Type B pancreatic cell (in vitro differentiated cells): Measurements from ENCODE around the gene CHRNA1. TPM values are rescaled to one million over a fixed set of nuclear protein-coding genes. Genes with fewer than 3 reads are reported as not detected.

Experiments
- DNase-seq: peaks from one replicate; pipeline ENCODE4 v3.0.0; 2021; ENCODE audit warnings: mixed read lengths; ENCODE audit not compliant: unreplicated experiment; ENCODE audit errors: extremely low spot score
- H3K27ac Mint-ChIP-seq: 2 replicates; pipeline ENCODE4 v1.8.0; 2021; ENCODE audit warnings: mild to moderate bottlenecking, mixed read lengths
- H3K27me3 Mint-ChIP-seq: 2 replicates; pipeline ENCODE4 v1.8.0; 2021; ENCODE audit warnings: mixed read lengths
- H3K36me3 Mint-ChIP-seq: 2 replicates; pipeline ENCODE4 v1.8.0; 2021; ENCODE audit warnings: mixed read lengths
- H3K4me1 Mint-ChIP-seq: one replicate; pipeline ENCODE4 v1.8.0; 2021; ENCODE audit warnings: mixed read lengths; ENCODE audit not compliant: unreplicated experiment
- H3K4me3 Mint-ChIP-seq: 2 replicates; pipeline ENCODE4 v1.8.0; 2021; ENCODE audit warnings: mild to moderate bottlenecking, mixed read lengths
- H3K9me3 Mint-ChIP-seq: 2 replicates; pipeline ENCODE4 v1.8.0; 2021; ENCODE audit warnings: mixed read lengths
- total RNA-seq: library from RNA; stranded (reverse); gene quantifications from 2 replicates; pipeline ENCODE4 v1.2.1, GENCODE V29; 2021; ENCODE audit warnings: low replicate concordance
- TF ChIP-seq, protein P1 (sequence below): fragments of 200-600 bp; sonication (generic); conservative IDR thresholded peaks from 2 replicates; pipeline ENCODE4 v1.5.0; 2021; ENCODE audit warnings: antibody characterized with exemption, mild to moderate bottlenecking

Gene CHRNA1
- total RNA-seq, 1 donor from 2014 or later: 1.1 TPM

DNA sequence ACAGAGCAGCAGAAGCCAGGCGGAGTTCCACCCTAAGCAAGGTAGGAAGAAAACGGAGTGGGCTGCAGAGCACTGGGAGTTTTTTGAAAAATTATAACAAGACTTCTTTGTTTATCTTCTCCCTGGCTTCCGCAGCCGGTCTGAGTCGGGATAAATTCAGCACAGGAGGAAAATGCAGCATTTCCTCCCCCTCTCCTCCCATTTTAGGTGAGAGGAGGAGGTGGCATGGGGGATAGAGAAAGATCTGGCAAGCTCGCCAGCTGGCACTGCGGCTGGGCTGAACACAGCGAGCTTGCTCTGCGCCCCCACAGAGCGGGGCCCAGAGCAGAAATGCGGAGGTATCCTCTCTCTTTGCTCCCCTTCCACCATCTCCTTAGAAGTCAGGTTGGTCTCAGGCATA is 17.7 kb upstream of the CHRNA1 start:
- H3K36me3 Mint-ChIP-seq: no peaks in the 10 kb centered on the region
- no peaks in the 10 kb centered on the region for H3K9me3 Mint-ChIP-seq
- TF ChIP-seq, protein P1, sequence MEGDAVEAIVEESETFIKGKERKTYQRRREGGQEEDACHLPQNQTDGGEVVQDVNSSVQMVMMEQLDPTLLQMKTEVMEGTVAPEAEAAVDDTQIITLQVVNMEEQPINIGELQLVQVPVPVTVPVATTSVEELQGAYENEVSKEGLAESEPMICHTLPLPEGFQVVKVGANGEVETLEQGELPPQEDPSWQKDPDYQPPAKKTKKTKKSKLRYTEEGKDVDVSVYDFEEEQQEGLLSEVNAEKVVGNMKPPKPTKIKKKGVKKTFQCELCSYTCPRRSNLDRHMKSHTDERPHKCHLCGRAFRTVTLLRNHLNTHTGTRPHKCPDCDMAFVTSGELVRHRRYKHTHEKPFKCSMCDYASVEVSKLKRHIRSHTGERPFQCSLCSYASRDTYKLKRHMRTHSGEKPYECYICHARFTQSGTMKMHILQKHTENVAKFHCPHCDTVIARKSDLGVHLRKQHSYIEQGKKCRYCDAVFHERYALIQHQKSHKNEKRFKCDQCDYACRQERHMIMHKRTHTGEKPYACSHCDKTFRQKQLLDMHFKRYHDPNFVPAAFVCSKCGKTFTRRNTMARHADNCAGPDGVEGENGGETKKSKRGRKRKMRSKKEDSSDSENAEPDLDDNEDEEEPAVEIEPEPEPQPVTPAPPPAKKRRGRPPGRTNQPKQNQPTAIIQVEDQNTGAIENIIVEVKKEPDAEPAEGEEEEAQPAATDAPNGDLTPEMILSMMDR: no peak
- DNase-seq: no peak
- H3K4me1 Mint-ChIP-seq: peaks cover 31% of the 10 kb centered on the region
- H3K27me3 Mint-ChIP-seq: peaks cover 3% of the 10 kb centered on the region
- H3K4me3 Mint-ChIP-seq: no peak overlapping the region
- no peak overlapping the region for H3K27ac Mint-ChIP-seq

DNA sequence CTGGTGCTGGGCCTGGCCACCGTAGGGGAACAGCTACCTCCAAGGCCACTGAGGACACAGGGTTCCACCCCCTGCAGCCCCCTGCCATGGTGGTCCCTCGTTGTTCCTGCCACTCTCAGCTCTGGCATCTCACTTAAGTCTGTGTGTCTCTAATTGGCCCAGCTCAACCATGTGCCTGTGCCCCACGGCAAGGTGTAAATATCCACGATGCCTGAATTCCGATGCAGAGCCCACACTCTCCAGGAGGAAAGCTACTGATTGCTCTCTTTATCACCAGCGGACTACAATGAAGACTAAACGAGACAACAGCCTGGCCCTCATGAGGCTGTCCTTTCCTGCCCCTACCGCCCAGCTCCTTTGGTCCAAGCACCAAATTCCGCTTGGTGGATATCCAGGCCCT is 17.0 kb upstream of the CHRNA1 start:
- TF ChIP-seq, protein P1: no peak
- Mint-ChIP-seq H3K4me1 (peaks cover 32% of the 10 kb centered on the region), H3K27ac (no peak overlapping the region), H3K4me3 (no peak overlapping the region), H3K36me3 (no peaks in the 10 kb centered on the region), H3K27me3 (peaks cover 3% of the 10 kb centered on the region), H3K9me3 (no peaks in the 10 kb centered on the region)
- no peak for DNase-seq

DNA sequence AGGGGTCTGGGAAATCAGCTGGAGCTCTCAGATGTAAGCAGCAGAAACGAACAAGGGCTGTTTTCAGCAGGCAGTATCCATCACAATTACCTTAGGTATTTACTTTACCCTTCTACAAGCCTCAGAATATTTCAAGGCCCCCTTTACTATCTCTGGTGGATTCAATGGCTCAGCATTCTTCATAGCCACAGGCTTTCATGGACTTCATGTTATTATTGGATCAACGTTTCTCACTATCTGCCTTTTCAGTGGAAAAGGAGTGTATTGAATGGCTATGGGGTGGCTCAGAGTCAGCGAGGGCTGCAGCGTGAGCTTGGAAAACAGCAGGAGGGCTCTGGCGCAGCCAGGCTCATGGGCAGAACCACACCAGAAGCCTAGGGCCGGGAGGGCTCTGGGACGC is 16.6 kb upstream of the CHRNA1 start:
- peaks cover 3% of the 10 kb centered on the region for H3K27me3 Mint-ChIP-seq
- TF ChIP-seq, protein P1: no peak
- H3K27ac Mint-ChIP-seq: no peak overlapping the region
- H3K36me3 Mint-ChIP-seq: no peaks in the 10 kb centered on the region
- DNase-seq: no peak
- peaks cover 31% of the 10 kb centered on the region for H3K4me1 Mint-ChIP-seq
- no peaks in the 10 kb centered on the region for H3K9me3 Mint-ChIP-seq
- no peak overlapping the region for H3K4me3 Mint-ChIP-seq

DNA sequence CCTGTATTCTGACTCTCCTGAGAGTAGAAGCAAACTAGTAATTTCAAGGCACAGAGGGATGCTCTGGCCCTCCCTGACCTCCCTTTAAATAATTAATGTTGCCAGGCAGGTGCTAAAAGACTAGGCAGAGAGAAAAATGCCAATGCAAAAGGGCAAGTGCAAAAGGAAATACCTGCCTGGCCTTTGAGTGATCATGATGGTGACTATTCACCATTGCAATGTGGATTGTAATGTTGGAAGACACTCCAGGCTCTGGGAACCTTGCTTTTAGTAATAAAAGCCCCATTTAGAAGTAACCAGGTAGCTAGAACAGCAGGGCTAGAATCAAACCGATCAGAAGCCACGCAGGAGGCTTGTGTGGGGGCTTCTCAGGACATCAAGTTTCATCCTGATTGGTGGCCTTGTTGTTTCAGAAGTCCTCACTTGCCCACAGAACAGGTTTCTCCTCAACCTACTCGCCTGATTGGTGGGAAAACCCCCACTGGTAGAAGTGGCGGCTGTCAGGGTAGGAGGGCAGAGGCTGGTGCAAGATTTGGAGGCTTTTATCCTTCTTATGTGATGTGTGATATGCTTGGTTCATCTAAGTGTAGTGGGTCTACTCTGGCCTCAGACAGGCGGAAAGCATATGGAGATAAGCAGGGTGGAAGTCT is 16.0 kb upstream of the CHRNA1 start:
- TF ChIP-seq, protein P1: no peak
- Mint-ChIP-seq H3K27me3 (peaks cover 3% of the 10 kb centered on the region), H3K4me3 (no peak overlapping the region), H3K36me3 (no peaks in the 10 kb centered on the region), H3K4me1 (peaks cover 31% of the 10 kb centered on the region), H3K9me3 (no peaks in the 10 kb centered on the region), H3K27ac (no peak overlapping the region)
- DNase-seq: no peak

DNA sequence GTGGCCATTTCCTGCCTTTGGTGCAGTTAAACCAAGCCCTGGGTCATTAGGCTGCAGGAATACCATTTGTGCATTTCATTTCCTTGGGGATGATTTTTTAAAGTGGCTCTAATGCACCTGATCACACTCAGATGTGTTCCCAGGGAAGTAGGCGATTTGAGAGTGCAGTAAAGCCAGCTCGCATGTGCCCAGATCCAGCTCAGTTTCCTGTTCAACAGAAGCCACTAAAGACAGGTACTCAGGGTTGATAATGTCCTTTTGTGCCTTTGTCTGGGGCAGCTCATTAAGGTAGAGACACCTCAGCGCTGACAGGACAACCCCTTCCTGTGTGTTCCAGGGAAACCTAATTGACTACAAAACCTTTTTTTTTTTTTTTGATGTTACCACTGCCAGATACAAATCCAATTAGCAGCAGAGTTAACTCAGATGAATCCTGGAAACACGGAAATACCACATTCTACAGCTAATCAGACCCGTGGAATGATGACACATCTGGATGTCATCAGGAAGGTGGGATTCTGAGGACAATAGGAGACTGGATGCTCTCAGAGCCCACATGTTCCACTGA is 15.2 kb upstream of the CHRNA1 start:
- TF ChIP-seq, protein P1: no peak
- H3K36me3 Mint-ChIP-seq: no peaks in the 10 kb centered on the region
- H3K9me3 Mint-ChIP-seq: no peaks in the 10 kb centered on the region
- no peak overlapping the region for H3K4me3 Mint-ChIP-seq
- H3K4me1 Mint-ChIP-seq: peaks cover 31% of the 10 kb centered on the region
- no peak overlapping the region for H3K27ac Mint-ChIP-seq
- DNase-seq: no peak
- peaks cover 3% of the 10 kb centered on the region for H3K27me3 Mint-ChIP-seq
